HG02642 (cell line): ENCODE measurements around the gene RAB34.
"Not testable (repeated sequence)": the region's sequence is repeated elsewhere in the genome, so short reads cannot be mapped to it uniquely, and the experiment has no call there.

Experiments
- ATAC-seq: cut with Tn5 transposase; IDR thresholded peaks from one replicate; pipeline ENCODE4 v1.9.1; 2021; ENCODE audit warnings: mild to moderate bottlenecking; ENCODE audit not compliant: unreplicated experiment, poor library complexity

The RAB34 gene

GRCh38 chr17:28728364-28729200 lies 10.9 kb upstream of the RAB34 start, which contains the start of gene NEK8:
Gene NEK8 (plus strand): TSS chr17:28728788. CDS start chr17:28728814, 26 bp downstream.
- peak; percentile 49 for ATAC-seq

- peak; percentile 43 for ATAC-seq
Measured at GRCh38 chr17:28726627-28727491, 9.2 kb upstream of the RAB34 start.

- peak; percentile 8 for ATAC-seq
Measured at GRCh38 chr17:28726226-28726626, 8.6 kb upstream of the RAB34 start, which contains the start of gene TLCD1. Gene TLCD1 (minus strand): TSS chr17:28726233. CDS start chr17:28726097, 136 bp downstream.

- no peak for ATAC-seq
Measured at GRCh38 chr17:28725660-28726225, 8.1 kb upstream of the RAB34 start.

GRCh38 chr17:28725166-28725659 lies 7.5 kb upstream of the RAB34 start:
- ATAC-seq, result no peak

- no peak for ATAC-seq
Measured at GRCh38 chr17:28724500-28725165, 7.0 kb upstream of the RAB34 start.

- not testable (repeated sequence) for ATAC-seq
Measured at GRCh38 chr17:28723836-28724499, 6.3 kb upstream of the RAB34 start.

- ATAC-seq, result no peak
Measured at GRCh38 chr17:28723159-28723835, 5.6 kb upstream of the RAB34 start.

- no peak for ATAC-seq
Measured at GRCh38 chr17:28722417-28723158, 4.9 kb upstream of the RAB34 start.

GRCh38 chr17:28720997-28721329 lies 3.3 kb upstream of the RAB34 start:
- ATAC-seq, result not testable (repeated sequence)

- no peak for ATAC-seq
Measured at GRCh38 chr17:28720247-28720996, 2.8 kb upstream of the RAB34 start.

- ATAC-seq, result no peak
Measured at GRCh38 chr17:28719021-28719433, 1.4 kb upstream of the RAB34 start.

- ATAC-seq, result no peak
Measured at GRCh38 chr17:28718333-28719020, 809 bp upstream of the RAB34 start.

GRCh38 chr17:28716740-28717577 lies 709 bp downstream of the RAB34 start:
- ATAC-seq, result no peak

GRCh38 chr17:28715217-28715616 lies 2.5 kb downstream of the RAB34 start:
- no peak for ATAC-seq

GRCh38 chr17:28714281-28714680 lies 3.4 kb downstream of the RAB34 start:
- ATAC-seq, result no peak
